Nephron (organoid): ENCODE results near the gene CGN.

Source experiments
- H3K27ac Mint-ChIP-seq, 3 experiments: 2 replicates each; pipeline ENCODE4 v1.8.0; 2020; ENCODE audit warnings: mixed read lengths in 3 of 3, mild to moderate bottlenecking in 2 of 3, moderate library complexity in 1 of 3
- H3K27me3 Mint-ChIP-seq: 2 replicates; pipeline ENCODE4 v1.8.0; 2021; ENCODE audit warnings: low read depth, mild to moderate bottlenecking, moderate library complexity, mixed read lengths
- H3K36me3 Mint-ChIP-seq: 2 replicates; pipeline ENCODE4 v1.8.0; 2020; ENCODE audit warnings: low read depth, mixed read lengths
- H3K4me1 Mint-ChIP-seq: 2 replicates; pipeline ENCODE4 v1.8.0; 2020; ENCODE audit warnings: mixed read lengths
- H3K4me3 Mint-ChIP-seq, 3 experiments: 2 replicates each; pipeline ENCODE4 v1.8.0; 2020; ENCODE audit warnings: mild to moderate bottlenecking in 3 of 3, mixed read lengths in 3 of 3, moderate library complexity in 2 of 3
- H3K9me3 Mint-ChIP-seq: 2 replicates; pipeline ENCODE4 v1.8.0; 2020; ENCODE audit warnings: mixed read lengths
- CTCF ChIP-seq, 3 experiments: fragments of 200-600 bp; sonication (generic); IDR thresholded peaks; one replicate each; pipeline ENCODE4 v1.5.0; 2021; ENCODE audit warnings: antibody characterized with exemption in 3 of 3; ENCODE audit not compliant: unreplicated experiment in 3 of 3

The CGN gene

GRCh38 chr1:151510957-151511635, at the start of gene CGN:
TSS of gene CGN (plus strand) at chr1:151511387. CDS start at chr1:151518520, 7,133 bp downstream.
- H3K4me3 Mint-ChIP-seq = peak within 1 kb of the TSS; percentile 89 to 93 (median 92)
- no peak for TF ChIP-seq CTCF (IDR thresholded peaks at IDR 0.05; ENCODE audit: unreplicated experiment in 3 of 3)
- H3K4me1 Mint-ChIP-seq = peaks cover 16% of the 10 kb centered on the region
- no peaks in the 10 kb centered on the region for H3K9me3 Mint-ChIP-seq
- no peaks in the 10 kb centered on the region for H3K36me3 Mint-ChIP-seq
- peaks cover 71% of the 10 kb centered on the region for H3K27me3 Mint-ChIP-seq
- peak within 1 kb of the TSS; percentile 30 to 96 (median 78) for H3K27ac Mint-ChIP-seq

- Mint-ChIP-seq H3K9me3 (no peaks in the 10 kb centered on the region), H3K4me3 (peak overlapping the region in 1 of 3 experiments; percentile 6), H3K4me1 (peaks cover 9% of the 10 kb centered on the region), H3K36me3 (no peaks in the 10 kb centered on the region), H3K27ac (peak overlapping the region in 1 of 3 experiments; percentile 0), H3K27me3 (peaks cover 17% of the 10 kb centered on the region)
- TF ChIP-seq CTCF (IDR thresholded peaks at IDR 0.05; ENCODE audit: unreplicated experiment in 3 of 3) = no peak
These were observed 49.5 kb upstream of the CGN start for GRCh38 chr1:151461694-151462093.

- no peak for TF ChIP-seq CTCF (IDR thresholded peaks at IDR 0.05; ENCODE audit: unreplicated experiment in 3 of 3)
- H3K27ac Mint-ChIP-seq = no peak overlapping the region
- H3K4me1 Mint-ChIP-seq = no peaks in the 10 kb centered on the region
- no peaks in the 10 kb centered on the region for H3K9me3 Mint-ChIP-seq
- no peak overlapping the region for H3K4me3 Mint-ChIP-seq
- H3K36me3 Mint-ChIP-seq = no peaks in the 10 kb centered on the region
- H3K27me3 Mint-ChIP-seq = peaks cover 17% of the 10 kb centered on the region
These were observed 46.2 kb upstream of the CGN start for GRCh38 chr1:151465026-151465425.

GRCh38 chr1:151472856-151473731, 38.1 kb upstream of the CGN start:
- TF ChIP-seq CTCF (IDR thresholded peaks at IDR 0.05; ENCODE audit: unreplicated experiment in 3 of 3) = no peak
- Mint-ChIP-seq H3K27ac (peak overlapping the region; percentile 93 to 94 (median 94)), H3K36me3 (no peaks in the 10 kb centered on the region), H3K27me3 (no peaks in the 10 kb centered on the region), H3K4me1 (peaks cover 8% of the 10 kb centered on the region), H3K4me3 (peak overlapping the region; percentile 76 to 84 (median 81)), H3K9me3 (no peaks in the 10 kb centered on the region)

GRCh38 chr1:151474745-151475144, 36.4 kb upstream of the CGN start:
- no peaks in the 10 kb centered on the region for H3K27me3 Mint-ChIP-seq
- TF ChIP-seq CTCF (IDR thresholded peaks at IDR 0.05; ENCODE audit: unreplicated experiment in 3 of 3) = no peak
- no peaks in the 10 kb centered on the region for H3K36me3 Mint-ChIP-seq
- H3K9me3 Mint-ChIP-seq = no peaks in the 10 kb centered on the region
- H3K27ac Mint-ChIP-seq = peak overlapping the region in 1 of 3 experiments; percentile 28
- H3K4me3 Mint-ChIP-seq = no peak overlapping the region
- H3K4me1 Mint-ChIP-seq = peaks cover 8% of the 10 kb centered on the region
